ENCODE results near the gene C6orf62.

DNA sequence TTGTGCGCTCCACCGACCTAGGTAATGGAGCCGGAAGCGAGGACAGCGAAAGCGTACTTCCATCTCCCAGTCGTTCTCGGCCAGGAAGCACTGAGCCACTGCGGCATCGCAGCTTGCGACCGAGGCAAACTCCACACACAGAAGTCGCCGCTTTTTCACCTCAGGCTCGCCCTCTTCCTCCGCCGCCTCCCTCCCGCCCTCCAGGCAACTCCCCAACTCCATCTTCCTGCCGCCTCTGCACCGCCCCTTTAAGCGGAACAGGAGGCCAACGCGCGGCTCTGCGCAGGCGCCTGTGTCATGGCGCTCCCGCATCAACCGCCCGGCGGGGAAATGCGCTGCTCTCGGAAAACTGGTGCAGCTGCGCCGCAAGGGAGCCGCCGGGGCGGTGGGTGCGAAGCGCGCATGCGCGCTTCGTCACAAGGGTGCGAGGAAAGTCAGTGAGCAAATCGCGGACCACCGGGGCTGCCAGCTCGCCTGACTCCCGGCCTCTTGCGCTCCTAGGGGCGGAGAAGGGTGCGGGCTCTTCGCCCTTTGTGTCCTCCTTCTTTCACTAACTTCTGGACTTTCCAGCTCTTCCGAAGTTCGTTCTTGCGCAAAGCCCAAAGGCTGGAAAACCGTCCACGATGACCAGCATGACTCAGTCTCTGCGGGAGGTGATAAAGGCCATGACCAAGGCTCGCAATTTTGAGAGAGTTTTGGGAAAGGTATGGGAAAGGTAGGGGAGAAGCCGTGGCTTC lies 52.1 kb downstream of the C6orf62 start, which contains the start of the genes ACOT13 and TDP2:
- TF ChIP-seq, protein P1, sequence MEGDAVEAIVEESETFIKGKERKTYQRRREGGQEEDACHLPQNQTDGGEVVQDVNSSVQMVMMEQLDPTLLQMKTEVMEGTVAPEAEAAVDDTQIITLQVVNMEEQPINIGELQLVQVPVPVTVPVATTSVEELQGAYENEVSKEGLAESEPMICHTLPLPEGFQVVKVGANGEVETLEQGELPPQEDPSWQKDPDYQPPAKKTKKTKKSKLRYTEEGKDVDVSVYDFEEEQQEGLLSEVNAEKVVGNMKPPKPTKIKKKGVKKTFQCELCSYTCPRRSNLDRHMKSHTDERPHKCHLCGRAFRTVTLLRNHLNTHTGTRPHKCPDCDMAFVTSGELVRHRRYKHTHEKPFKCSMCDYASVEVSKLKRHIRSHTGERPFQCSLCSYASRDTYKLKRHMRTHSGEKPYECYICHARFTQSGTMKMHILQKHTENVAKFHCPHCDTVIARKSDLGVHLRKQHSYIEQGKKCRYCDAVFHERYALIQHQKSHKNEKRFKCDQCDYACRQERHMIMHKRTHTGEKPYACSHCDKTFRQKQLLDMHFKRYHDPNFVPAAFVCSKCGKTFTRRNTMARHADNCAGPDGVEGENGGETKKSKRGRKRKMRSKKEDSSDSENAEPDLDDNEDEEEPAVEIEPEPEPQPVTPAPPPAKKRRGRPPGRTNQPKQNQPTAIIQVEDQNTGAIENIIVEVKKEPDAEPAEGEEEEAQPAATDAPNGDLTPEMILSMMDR (IDR thresholded peaks at IDR 0.05) = peak in 3 of 4 experiments; percentile 42 to 63 (median 62)
- peak; percentile 89 for TF ChIP-seq POLR2A (IDR thresholded peaks at IDR 0.05)

Measured in prostate gland (tissue), 2 donors.